KMS-11 (cell line): ENCODE results near the gene BMP6.

ENCODE experiments used
- H2AFZ ChIP-seq: fragments of 200-600 bp; sonication (generic); 2 replicates; pipeline ENCODE4 v1.6.1; 2016; ENCODE audit warnings: antibody characterized with exemption, mixed run types, low read depth
- H3K27ac ChIP-seq: fragments of 200-600 bp; sonication (generic); 2 replicates; pipeline ENCODE4 v1.6.1; 2016; ENCODE audit warnings: mild to moderate bottlenecking, mixed run types
- H3K27me3 ChIP-seq: fragments of 200-600 bp; sonication (generic); 2 replicates; pipeline ENCODE4 v1.6.1; 2017; ENCODE audit warnings: mild to moderate bottlenecking, low read depth, mixed run types, moderate library complexity; ENCODE audit not compliant: insufficient read depth
- H3K36me3 ChIP-seq: fragments of 200-600 bp; sonication (generic); 2 replicates; pipeline ENCODE4 v1.6.1; 2017; ENCODE audit warnings: mild to moderate bottlenecking, mixed run types; ENCODE audit not compliant: insufficient read depth
- H3K4me1 ChIP-seq: fragments of 200-600 bp; sonication (generic); 2 replicates; pipeline ENCODE4 v1.6.1; 2016; ENCODE audit warnings: mild to moderate bottlenecking, low read depth, mixed run types; ENCODE audit not compliant: poor library complexity, severe bottlenecking
- H3K4me2 ChIP-seq: fragments of 200-600 bp; sonication (generic); 2 replicates; pipeline ENCODE4 v1.7.0; 2016; ENCODE audit warnings: mild to moderate bottlenecking, mixed run types
- H3K4me3 ChIP-seq: fragments of 200-600 bp; sonication (generic); IDR thresholded peaks from 2 replicates; pipeline ENCODE4 v1.6.1; 2017; ENCODE audit warnings: low read depth, low read length, mixed read lengths; ENCODE audit not compliant: insufficient read depth
- H3K79me2 ChIP-seq: fragments of 200-600 bp; sonication (generic); 2 replicates; pipeline ENCODE4 v1.6.1; 2016; ENCODE audit warnings: low read depth, mixed run types; ENCODE audit not compliant: insufficient read depth
- H3K9ac ChIP-seq: fragments of 200-600 bp; sonication (generic); 2 replicates; pipeline ENCODE4 v1.6.1; 2016; ENCODE audit warnings: mild to moderate bottlenecking, mixed run types
- H4K20me1 ChIP-seq: fragments of 200-600 bp; sonication (generic); 2 replicates; pipeline ENCODE4 v1.6.1; 2016; ENCODE audit warnings: mild to moderate bottlenecking, mixed run types; ENCODE audit not compliant: insufficient read depth
- CTCF ChIP-seq: fragments of 200-600 bp; sonication (generic); conservative IDR thresholded peaks from 2 replicates; pipeline ENCODE4 v1.6.1; 2017; ENCODE audit warnings: low read depth, mild to moderate bottlenecking, antibody characterized with exemption, low read length, moderate library complexity, mixed read lengths

BMP6 gene

DNA sequence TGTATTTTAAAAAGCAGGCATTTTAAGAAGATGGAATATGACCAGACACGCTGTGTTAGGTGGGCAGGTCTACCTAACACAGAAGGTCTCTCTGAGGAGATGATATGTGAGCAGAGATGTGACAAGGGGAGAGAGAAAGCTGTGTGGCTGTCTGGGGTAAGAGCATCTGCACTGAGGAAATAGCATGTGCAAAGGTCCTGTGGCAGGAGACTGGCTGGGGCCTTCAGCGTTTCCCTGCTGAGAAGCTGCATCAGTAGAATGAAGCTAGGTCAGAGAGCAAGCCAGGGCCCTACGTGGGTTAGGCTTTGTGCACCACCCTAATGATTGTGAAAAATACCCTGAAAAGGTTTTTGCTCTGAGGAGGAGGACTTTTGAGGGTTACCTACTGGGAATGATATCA lies 97.7 kb downstream of the BMP6 start:
- no peaks in the 10 kb centered on the region for H3K4me1 ChIP-seq
- no peak overlapping the region for H3K9ac ChIP-seq

DNA sequence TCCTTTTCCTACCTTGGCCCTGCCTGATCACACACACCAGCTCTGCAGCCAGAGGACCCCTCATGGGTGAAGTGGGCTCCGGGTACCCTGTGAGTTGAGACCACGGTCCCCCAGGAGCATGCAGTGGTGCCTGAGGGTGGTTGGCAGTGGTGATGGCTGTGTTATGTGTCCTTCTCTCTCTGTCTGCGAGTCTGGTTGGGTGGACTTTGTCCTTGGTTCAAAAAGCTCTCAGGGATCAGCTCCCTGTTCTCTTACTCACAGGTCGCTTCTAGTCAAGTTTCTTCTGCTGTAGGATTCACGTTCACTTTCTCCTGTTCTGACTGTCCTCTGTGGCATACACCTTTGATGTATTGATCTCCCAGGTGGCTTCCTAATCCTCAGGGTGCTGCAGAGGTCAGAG lies 100.1 kb downstream of the BMP6 start:
- no peak overlapping the region for H3K9ac ChIP-seq
- H3K79me2 ChIP-seq: no peaks in the 10 kb centered on the region
- H3K4me3 ChIP-seq: no peak overlapping the region
- H3K27me3 ChIP-seq: no peaks in the 10 kb centered on the region
- H3K36me3 ChIP-seq: no peaks in the 10 kb centered on the region
- H4K20me1 ChIP-seq: no peaks in the 10 kb centered on the region
- H3K27ac ChIP-seq: no peak overlapping the region
- no peaks in the 10 kb centered on the region for H3K4me1 ChIP-seq
- no peak for TF ChIP-seq CTCF
- H3K4me2 ChIP-seq: no peak overlapping the region
- no peak overlapping the region for H2AFZ ChIP-seq

More for the DNA sequence above, 97.7 kb downstream of the BMP6 start:
- no peak overlapping the region for H2AFZ ChIP-seq
- H3K79me2 ChIP-seq: no peaks in the 10 kb centered on the region
- no peak overlapping the region for H3K4me2 ChIP-seq
- no peaks in the 10 kb centered on the region for H3K36me3 ChIP-seq
- H3K27me3 ChIP-seq: no peaks in the 10 kb centered on the region
- TF ChIP-seq CTCF: no peak
- no peak overlapping the region for H3K27ac ChIP-seq
- no peak overlapping the region for H3K4me3 ChIP-seq
- no peaks in the 10 kb centered on the region for H4K20me1 ChIP-seq

DNA sequence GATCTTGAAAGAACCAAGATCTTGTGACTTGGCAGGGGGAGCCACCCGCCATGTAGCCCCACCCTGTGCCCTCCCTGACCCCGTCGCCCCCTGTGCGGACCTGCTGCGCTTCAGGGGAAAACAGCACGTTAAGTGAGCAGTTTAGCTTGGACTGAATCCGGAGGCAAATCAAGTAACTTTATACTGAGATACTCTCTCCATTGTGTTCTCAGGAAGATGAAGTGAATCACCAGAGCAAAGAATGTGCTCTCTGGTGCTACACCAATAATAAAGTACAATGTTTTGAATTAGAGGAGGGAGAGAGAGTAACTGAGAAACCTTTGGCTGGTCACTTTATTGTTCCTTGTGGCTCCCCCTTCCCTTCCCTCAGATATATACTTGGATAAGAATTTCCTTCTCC lies 101.2 kb downstream of the BMP6 start:
- no peak overlapping the region for H3K27ac ChIP-seq
- no peak overlapping the region for H3K9ac ChIP-seq
- H3K4me2 ChIP-seq: no peak overlapping the region
- H2AFZ ChIP-seq: no peak overlapping the region
- no peaks in the 10 kb centered on the region for H3K79me2 ChIP-seq
- no peaks in the 10 kb centered on the region for H3K4me1 ChIP-seq
- TF ChIP-seq CTCF: no peak
- H3K36me3 ChIP-seq: no peaks in the 10 kb centered on the region
- no peak overlapping the region for H3K4me3 ChIP-seq
- H4K20me1 ChIP-seq: no peaks in the 10 kb centered on the region
- no peaks in the 10 kb centered on the region for H3K27me3 ChIP-seq

- no peak overlapping the region for H2AFZ ChIP-seq
- H3K4me1 ChIP-seq: no peaks in the 10 kb centered on the region
- no peak overlapping the region for H3K4me3 ChIP-seq
- no peak overlapping the region for H3K4me2 ChIP-seq
- H3K79me2 ChIP-seq: 0 out of 2 replicates have a peak, but pooled peaks cover 5% of the 10 kb centered on the region
- no peaks in the 10 kb centered on the region for H3K27me3 ChIP-seq
- no peaks in the 10 kb centered on the region for H4K20me1 ChIP-seq
- H3K36me3 ChIP-seq: no peaks in the 10 kb centered on the region
- no peak overlapping the region for H3K9ac ChIP-seq
- H3K27ac ChIP-seq: no peak overlapping the region
- no peak for TF ChIP-seq CTCF
These were observed 102.2 kb downstream of the BMP6 start for GRCh38 chr6:7828124-7828523.
